Gastrocnemius medialis (tissue), 4 donors: Measurements from ENCODE around the gene TNFRSF13B. TPM values are rescaled to one million over a fixed set of nuclear protein-coding genes. Genes with fewer than 3 reads are reported as not detected.
"Not testable (repeated sequence)": the region's sequence is repeated elsewhere in the genome, so short reads cannot be mapped to it uniquely, and the experiment has no call there.

ENCODE experiments used
- ATAC-seq, 2 donors: fragments of 150-250 bp; one replicate each; pipeline ENCODE4 v1.9.1; 2016
- DNase-seq, 2 donors: peaks; one replicate each; pipeline ENCODE4 v3.0.0-alpha.2; 2019
- H3K27ac ChIP-seq, 4 donors: fragments of 200-600 bp; sonication (generic); 1 replicate in 1 of 4; 2 replicates in 3 of 4; pipeline ENCODE4 v1.5.1; 2016 to 2018; ENCODE audit warnings: mild to moderate bottlenecking in 2 of 4, moderate library complexity in 1 of 4
- H3K27me3 ChIP-seq, 3 donors: fragments of 200-600 bp; sonication (generic) in 2 of 3; 1 replicate in 1 of 3; 2 replicates in 2 of 3; pipeline versions ENCODE4 v1.5.1 to v1.6.0; 2016 to 2019; ENCODE audit warnings: mild to moderate bottlenecking in 1 of 3, moderate library complexity in 1 of 3
- H3K36me3 ChIP-seq, 2 donors: fragments of 200-600 bp; sonication (generic) in 1 of 2; one replicate each; pipeline ENCODE4 v1.5.1; 2017 to 2018
- H3K4me1 ChIP-seq, 2 donors: fragments of 200-600 bp; sonication (generic) in 1 of 2; one replicate each; pipeline ENCODE4 v1.5.1; 2016 to 2017; ENCODE audit warnings: mild to moderate bottlenecking in 2 of 2
- H3K4me3 ChIP-seq, 4 donors: fragments of 200-600 bp; sonication (generic) in 3 of 4; 1 replicate in 1 of 4; 2 replicates in 3 of 4; pipeline ENCODE4 v1.5.1; 2016 to 2019; ENCODE audit warnings: mild to moderate bottlenecking in 2 of 4
- H3K9me3 ChIP-seq, 3 donors: fragments of 200-600 bp; sonication (generic) in 2 of 3; 1 replicate in 1 of 3; 2 replicates in 2 of 3; pipeline ENCODE4 v1.5.1; 2016 to 2019
- POLR2A ChIP-seq, 2 donors: fragments of 450-650 bp; IDR thresholded peaks; one replicate each; pipeline ENCODE4 v1.6.1; 2017; ENCODE audit warnings: antibody characterized with exemption in 2 of 2, mild to moderate bottlenecking in 2 of 2, moderate library complexity in 2 of 2
- in situ Hi-C, 4 donors: fragments of 200-750 bp; cut with MboI; loops; one replicate each; pipeline versions ENCODE4 v1.15.0 to v1.8.0; 2017; ENCODE audit warnings: low sequenced_read_pairs in 4 of 4
- intact Hi-C: fragments of 100-400 bp; cut with DNase I; formaldehyde crosslinking; loops from one replicate; pipeline ENCODE4 v1.15.1; 2023; ENCODE audit warnings: low total_unique reads
- total RNA-seq, 4 donors: library from RNA; depleted of rRNA; stranded (reverse); fragments of >200 nt; gene quantifications; one replicate each; pipeline versions ENCODE4 v1.1.0 to v1.2.3, GENCODE V29; 2016
- TF ChIP-seq, protein P1 (sequence below), 5 experiments: fragments of 450-650 bp in 3 of 5; fragments of 200-600 bp in 2 of 5; sonication (generic) in 2 of 5; IDR thresholded peaks in 4 of 5; conservative IDR thresholded peaks in 1 of 5; 1 replicate in 4 of 5; 2 replicates in 1 of 5; pipeline ENCODE4 v1.5.1; 2016 to 2019; ENCODE audit warnings: antibody characterized with exemption in 5 of 5, mild to moderate bottlenecking in 3 of 5, moderate library complexity in 3 of 5

TNFRSF13B gene
- total RNA-seq, 4 donors from 2014 or later = not detected

- no peak overlapping the region for H3K4me3 ChIP-seq
- no peaks in the 10 kb centered on the region for H3K4me1 ChIP-seq
- in situ Hi-C loops (loop anchor here in 1 of 4 donors (25.0 kb wide), 2 partner anchors 136 to 286 kb away; partner anchors contain the start of gene COPS3), intact Hi-C loops (loop anchor here (2.0 to 10.0 kb wide), 3 partner anchors 124 to 640 kb away; no protein-coding TSS in a partner anchor)
- DNase-seq (no peak), ATAC-seq (no peak)
- no peak overlapping the region for H3K27ac ChIP-seq
- H3K36me3 ChIP-seq = no peaks in the 10 kb centered on the region
- H3K27me3 ChIP-seq = no peaks in the 10 kb centered on the region
- TF ChIP-seq POLR2A (IDR thresholded peaks at IDR 0.05) = no peak
- TF ChIP-seq, protein P1, sequence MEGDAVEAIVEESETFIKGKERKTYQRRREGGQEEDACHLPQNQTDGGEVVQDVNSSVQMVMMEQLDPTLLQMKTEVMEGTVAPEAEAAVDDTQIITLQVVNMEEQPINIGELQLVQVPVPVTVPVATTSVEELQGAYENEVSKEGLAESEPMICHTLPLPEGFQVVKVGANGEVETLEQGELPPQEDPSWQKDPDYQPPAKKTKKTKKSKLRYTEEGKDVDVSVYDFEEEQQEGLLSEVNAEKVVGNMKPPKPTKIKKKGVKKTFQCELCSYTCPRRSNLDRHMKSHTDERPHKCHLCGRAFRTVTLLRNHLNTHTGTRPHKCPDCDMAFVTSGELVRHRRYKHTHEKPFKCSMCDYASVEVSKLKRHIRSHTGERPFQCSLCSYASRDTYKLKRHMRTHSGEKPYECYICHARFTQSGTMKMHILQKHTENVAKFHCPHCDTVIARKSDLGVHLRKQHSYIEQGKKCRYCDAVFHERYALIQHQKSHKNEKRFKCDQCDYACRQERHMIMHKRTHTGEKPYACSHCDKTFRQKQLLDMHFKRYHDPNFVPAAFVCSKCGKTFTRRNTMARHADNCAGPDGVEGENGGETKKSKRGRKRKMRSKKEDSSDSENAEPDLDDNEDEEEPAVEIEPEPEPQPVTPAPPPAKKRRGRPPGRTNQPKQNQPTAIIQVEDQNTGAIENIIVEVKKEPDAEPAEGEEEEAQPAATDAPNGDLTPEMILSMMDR (IDR thresholded peaks at IDR 0.05 in 4 of 5, conservative IDR thresholded peaks at IDR 0.05 in 1 of 5) = no peak
- no peaks in the 10 kb centered on the region for H3K9me3 ChIP-seq
Measured at GRCh38 chr17:17001076-17001777, 29.3 kb upstream of the TNFRSF13B start.

- no peak overlapping the region for H3K4me3 ChIP-seq
- no peak for ATAC-seq
- no peak overlapping the region for H3K27ac ChIP-seq
- H3K4me1 ChIP-seq = no peaks in the 10 kb centered on the region
- no peaks in the 10 kb centered on the region for H3K36me3 ChIP-seq
- in situ Hi-C loops = loop anchor here in 3 of 4 donors (10.0 to 25.0 kb wide), 5 partner anchors 137 to 637 kb away; partner anchors contain the start of gene COPS3 (in 1 of the 3)
- H3K27me3 ChIP-seq = no peaks in the 10 kb centered on the region
- H3K9me3 ChIP-seq = no peaks in the 10 kb centered on the region
- intact Hi-C loops = loop anchor here (2.0 to 10.0 kb wide), 3 partner anchors 125 to 641 kb away; no protein-coding TSS in a partner anchor
- DNase-seq = no peak
- TF ChIP-seq POLR2A (IDR thresholded peaks at IDR 0.05) = no peak
- TF ChIP-seq, protein P1 (IDR thresholded peaks at IDR 0.05 in 4 of 5, conservative IDR thresholded peaks at IDR 0.05 in 1 of 5) = no peak
Measured at GRCh38 chr17:16999931-17000625, 28.2 kb upstream of the TNFRSF13B start.

DNA sequence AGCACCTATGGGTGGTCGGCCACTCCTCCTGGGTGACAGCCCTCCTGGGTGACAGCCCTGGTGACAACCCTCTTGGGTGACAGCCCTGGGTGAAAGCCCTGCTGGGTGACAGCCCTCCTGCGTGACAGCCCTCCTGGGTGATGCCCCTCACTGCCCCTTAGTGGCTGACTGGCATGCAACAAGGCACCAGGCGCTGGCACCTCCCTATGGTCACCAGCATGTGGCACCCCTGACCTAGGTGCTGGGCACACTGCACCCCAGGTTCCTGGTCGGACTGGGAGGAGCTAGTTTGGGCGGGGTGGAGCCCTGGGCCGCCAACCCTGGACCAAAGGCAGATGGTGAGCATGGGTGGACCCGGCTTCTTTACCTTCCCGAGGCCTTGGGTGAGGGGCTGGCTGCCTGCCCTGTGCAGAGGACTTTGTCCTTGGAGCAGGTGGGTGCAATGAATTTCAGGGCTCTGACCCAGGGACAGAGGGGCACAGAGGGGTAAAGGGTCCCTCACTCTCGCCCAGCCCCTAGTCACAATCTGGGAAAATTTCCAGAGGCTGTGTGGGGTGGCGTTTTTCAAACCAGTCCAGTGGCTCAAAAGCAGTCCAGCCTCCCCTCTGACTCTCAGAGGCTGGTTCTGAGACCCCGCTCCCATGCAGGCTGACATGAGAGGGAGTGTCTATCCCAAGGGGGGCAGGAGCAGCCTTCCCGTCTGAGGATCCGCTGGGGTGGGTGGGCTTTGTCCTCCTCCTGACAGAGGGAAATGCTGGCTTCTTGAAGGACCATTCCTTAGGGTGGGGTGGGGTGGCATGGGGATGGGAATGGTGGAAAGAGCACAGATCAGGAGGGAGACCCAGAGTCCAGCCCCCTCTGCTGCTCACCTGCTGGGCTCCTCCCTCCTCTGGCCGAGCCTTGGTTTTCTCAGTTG is 25.9 kb upstream of the TNFRSF13B start:
- no peak for TF ChIP-seq POLR2A (IDR thresholded peaks at IDR 0.05)
- TF ChIP-seq, protein P1 (IDR thresholded peaks at IDR 0.05 in 4 of 5, conservative IDR thresholded peaks at IDR 0.05 in 1 of 5) = no peak
- no peak for ATAC-seq
- in situ Hi-C loops (loop anchor here in 2 of 4 donors (10.0 to 25.0 kb wide), 3 partner anchors 157 to 640 kb away; no protein-coding TSS in a partner anchor), intact Hi-C loops (no loop called here)
- no peak overlapping the region for H3K27ac ChIP-seq
- DNase-seq = no peak
- no peaks in the 10 kb centered on the region for H3K36me3 ChIP-seq
- no peak overlapping the region for H3K4me3 ChIP-seq
- H3K4me1 ChIP-seq = no peaks in the 10 kb centered on the region
- H3K27me3 ChIP-seq = no peaks in the 10 kb centered on the region
- no peaks in the 10 kb centered on the region for H3K9me3 ChIP-seq

GRCh38 chr17:16996726-16997125 is 24.8 kb upstream of the TNFRSF13B start:
- ATAC-seq, H3K9me3 ChIP-seq, intact Hi-C loops, DNase-seq, H3K4me3 ChIP-seq, H3K27me3 ChIP-seq, H3K4me1 ChIP-seq, H3K36me3 ChIP-seq, H3K27ac ChIP-seq: not testable (repeated sequence)
- in situ Hi-C loops = loop anchor here in 2 of 4 donors (10.0 to 25.0 kb wide), 3 partner anchors 158 to 641 kb away; no protein-coding TSS in a partner anchor
